Measurements from ENCODE around the gene SLC44A4.

Gene SLC44A4

DNA sequence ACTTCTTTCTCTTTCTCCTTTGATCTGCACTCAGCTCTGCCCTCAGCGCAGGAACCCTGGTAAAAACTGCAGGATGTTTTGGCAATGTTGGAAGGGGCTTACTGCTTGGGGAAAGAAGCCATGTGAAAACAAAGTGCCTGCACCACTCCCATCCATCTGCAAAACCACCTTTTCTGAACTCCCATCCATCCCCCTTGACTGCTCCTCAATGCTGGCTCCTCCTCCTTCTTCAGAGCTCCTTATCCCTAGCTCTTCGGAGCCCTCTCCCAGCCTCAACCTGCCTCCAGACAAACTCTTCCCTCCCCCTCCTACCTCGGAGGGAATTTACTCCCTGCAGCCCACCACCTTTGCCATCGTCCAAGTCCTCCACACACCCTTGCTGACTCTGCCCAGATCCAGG, 27.3 kb upstream of the SLC44A4 start:
- Histone ChIP-seq H3K79me2 (ENCODE audit: control insufficient read depth, insufficient read depth, low read length, poor library complexity) (no peaks in the 10 kb centered on the region), H4K8ac (ENCODE audit: low read depth, low read length) (no peak overlapping the region), H3K18ac (ENCODE audit: low read length) (no peak overlapping the region), H2BK120ac (ENCODE audit: insufficient read depth, low read length, poor library complexity) (no peak overlapping the region), H3K4me2 (ENCODE audit: low read length) (no peak overlapping the region), H3K27ac (ENCODE audit: low read depth, low read length) (no peak overlapping the region), H3K9me3 (ENCODE audit: insufficient read depth, low read depth, low read length) (no peaks in the 10 kb centered on the region), H3K36me3 (ENCODE audit: control insufficient read depth in 1 of 2, insufficient read depth in 2 of 2, low read length in 2 of 2) (no peaks in the 10 kb centered on the region), H3K4me1 (ENCODE audit: control insufficient read depth in 1 of 2, insufficient read depth in 2 of 2, low read length in 2 of 2) (peaks cover 3% of the 10 kb centered on the region in 2 experiments), H3K14ac (ENCODE audit: low read length) (no peak overlapping the region), H3K27me3 (ENCODE audit: insufficient read depth, low read length) (no peaks in the 10 kb centered on the region), H3K79me1 (ENCODE audit: low read length) (peaks cover 8% of the 10 kb centered on the region), H3K4ac (ENCODE audit: low read depth, low read length) (no peak overlapping the region), H2AFZ (ENCODE audit: insufficient read depth, low read length, poor library complexity) (no peak overlapping the region), H2BK5ac (ENCODE audit: low read depth, low read length, poor library complexity) (no peak overlapping the region), H2BK12ac (ENCODE audit: low read length) (no peak overlapping the region), H3K9ac (ENCODE audit: low read length) (no peak overlapping the region), H4K91ac (ENCODE audit: low read depth, low read length) (no peak overlapping the region), H3K4me3 (ENCODE audit: low read depth, low read length) (no peak overlapping the region), H3K23ac (ENCODE audit: low read length) (no peak overlapping the region), H4K12ac (ENCODE audit: low read depth, low read length) (no peak overlapping the region), H2AK5ac (ENCODE audit: low read length) (no peak overlapping the region)
- no CpG with 5 or more reads among the region's 4 CpGs for WGBS (ENCODE audit: extremely low coverage, insufficient coverage, insufficient read length)
- no peak for DNase-seq

DNA sequence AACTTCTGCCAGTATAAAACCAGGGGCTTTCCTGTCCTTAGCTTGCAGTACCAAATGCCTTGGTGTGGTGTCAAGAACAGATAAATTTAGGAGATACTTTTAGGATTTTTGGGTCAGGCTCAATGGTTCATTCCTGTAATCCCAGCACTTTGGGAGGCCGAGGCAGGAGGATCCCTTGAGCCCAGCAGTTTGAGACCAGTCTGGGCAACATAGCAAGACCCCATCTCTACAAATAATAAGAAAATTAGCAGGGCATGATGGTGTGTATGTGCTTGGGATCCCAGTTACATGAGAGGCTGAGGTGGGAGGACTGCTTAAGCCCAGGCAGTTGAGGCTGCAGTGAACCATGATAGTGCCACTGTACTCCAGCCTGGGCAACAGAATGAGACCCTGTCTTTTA, 26.2 kb upstream of the SLC44A4 start:
- H3K4me2 ChIP-seq (ENCODE audit: low read length) = no peak overlapping the region
- H3K9ac ChIP-seq (ENCODE audit: low read length) = no peak overlapping the region
- no peak overlapping the region for H3K27ac ChIP-seq (ENCODE audit: low read depth, low read length)
- H3K14ac ChIP-seq (ENCODE audit: low read length) = no peak overlapping the region
- H3K4ac ChIP-seq (ENCODE audit: low read depth, low read length) = no peak overlapping the region
- H2BK120ac ChIP-seq (ENCODE audit: insufficient read depth, low read length, poor library complexity) = no peak overlapping the region
- no peak overlapping the region for H4K8ac ChIP-seq (ENCODE audit: low read depth, low read length)
- no peak overlapping the region for H4K12ac ChIP-seq (ENCODE audit: low read depth, low read length)
- no peak overlapping the region for H3K4me3 ChIP-seq (ENCODE audit: low read depth, low read length)
- H3K79me2 ChIP-seq (ENCODE audit: control insufficient read depth, insufficient read depth, low read length, poor library complexity) = no peaks in the 10 kb centered on the region
- H2BK5ac ChIP-seq (ENCODE audit: low read depth, low read length, poor library complexity) = no peak overlapping the region
- H3K9me3 ChIP-seq (ENCODE audit: insufficient read depth, low read depth, low read length) = no peaks in the 10 kb centered on the region
- DNase-seq = no peak
- no peak overlapping the region for H3K18ac ChIP-seq (ENCODE audit: low read length)
- H3K27me3 ChIP-seq (ENCODE audit: insufficient read depth, low read length) = no peaks in the 10 kb centered on the region
- H2AFZ ChIP-seq (ENCODE audit: insufficient read depth, low read length, poor library complexity) = no peak overlapping the region
- H3K4me1 ChIP-seq (ENCODE audit: control insufficient read depth in 1 of 2, insufficient read depth in 2 of 2, low read length in 2 of 2) = peaks cover 7 to 8% of the 10 kb centered on the region in 2 experiments
- no peak overlapping the region for H4K91ac ChIP-seq (ENCODE audit: low read depth, low read length)
- no peak overlapping the region for H2AK5ac ChIP-seq (ENCODE audit: low read length)
- H2BK12ac ChIP-seq (ENCODE audit: low read length) = no peak overlapping the region
- no peak overlapping the region for H3K23ac ChIP-seq (ENCODE audit: low read length)
- no CpG with 5 or more reads among the region's 1 CpG for WGBS (ENCODE audit: extremely low coverage, insufficient coverage, insufficient read length)
- peaks cover 10% of the 10 kb centered on the region for H3K79me1 ChIP-seq (ENCODE audit: low read length)
- peaks cover under 1 to 2% of the 10 kb centered on the region in 2 experiments for H3K36me3 ChIP-seq (ENCODE audit: control insufficient read depth in 1 of 2, insufficient read depth in 2 of 2, low read length in 2 of 2)

DNA sequence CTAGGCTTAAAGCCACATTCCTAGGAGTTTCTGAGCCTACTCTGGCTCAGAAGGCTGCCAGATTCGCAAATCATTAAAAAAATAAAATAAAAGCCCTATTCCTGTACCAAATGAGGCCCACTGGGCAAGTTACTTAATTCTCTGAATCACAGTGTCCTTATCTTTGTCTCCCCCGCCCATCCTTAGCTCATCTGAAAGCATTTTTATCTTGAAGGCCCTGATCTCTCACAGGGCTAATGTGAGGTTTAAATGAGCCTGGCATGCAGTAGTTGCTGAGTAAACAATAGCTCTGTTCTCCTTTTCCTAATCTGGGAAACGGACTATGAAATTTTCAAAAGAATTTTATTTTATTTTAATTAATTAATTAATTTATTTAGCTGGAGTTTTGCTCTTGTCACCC, 25.2 kb upstream of the SLC44A4 start:
- Histone ChIP-seq H3K4me3 (ENCODE audit: low read depth, low read length) (no peak overlapping the region), H3K4me1 (ENCODE audit: control insufficient read depth in 1 of 2, insufficient read depth in 2 of 2, low read length in 2 of 2) (peaks cover 7 to 8% of the 10 kb centered on the region in 2 experiments), H3K79me2 (ENCODE audit: control insufficient read depth, insufficient read depth, low read length, poor library complexity) (no peaks in the 10 kb centered on the region), H3K79me1 (ENCODE audit: low read length) (peaks cover 10% of the 10 kb centered on the region), H2BK120ac (ENCODE audit: insufficient read depth, low read length, poor library complexity) (no peak overlapping the region), H4K12ac (ENCODE audit: low read depth, low read length) (no peak overlapping the region), H4K8ac (ENCODE audit: low read depth, low read length) (no peak overlapping the region), H4K91ac (ENCODE audit: low read depth, low read length) (no peak overlapping the region), H3K36me3 (ENCODE audit: control insufficient read depth in 1 of 2, insufficient read depth in 2 of 2, low read length in 2 of 2) (peaks cover 4 to 5% of the 10 kb centered on the region in 2 experiments), H3K4me2 (ENCODE audit: low read length) (no peak overlapping the region), H3K9ac (ENCODE audit: low read length) (no peak overlapping the region), H3K9me3 (ENCODE audit: insufficient read depth, low read depth, low read length) (peaks cover 4% of the 10 kb centered on the region), H3K14ac (ENCODE audit: low read length) (no peak overlapping the region), H3K27me3 (ENCODE audit: insufficient read depth, low read length) (no peaks in the 10 kb centered on the region), H3K4ac (ENCODE audit: low read depth, low read length) (no peak overlapping the region), H2BK5ac (ENCODE audit: low read depth, low read length, poor library complexity) (no peak overlapping the region), H3K27ac (ENCODE audit: low read depth, low read length) (no peak overlapping the region), H2AK5ac (ENCODE audit: low read length) (no peak overlapping the region), H3K23ac (ENCODE audit: low read length) (no peak overlapping the region), H3K18ac (ENCODE audit: low read length) (no peak overlapping the region), H2AFZ (ENCODE audit: insufficient read depth, low read length, poor library complexity) (no peak overlapping the region), H2BK12ac (ENCODE audit: low read length) (no peak overlapping the region)
- WGBS (ENCODE audit: extremely low coverage, insufficient coverage, insufficient read length) = no CpG with 5 or more reads among the region's 3 CpGs
- DNase-seq = no peak

DNA sequence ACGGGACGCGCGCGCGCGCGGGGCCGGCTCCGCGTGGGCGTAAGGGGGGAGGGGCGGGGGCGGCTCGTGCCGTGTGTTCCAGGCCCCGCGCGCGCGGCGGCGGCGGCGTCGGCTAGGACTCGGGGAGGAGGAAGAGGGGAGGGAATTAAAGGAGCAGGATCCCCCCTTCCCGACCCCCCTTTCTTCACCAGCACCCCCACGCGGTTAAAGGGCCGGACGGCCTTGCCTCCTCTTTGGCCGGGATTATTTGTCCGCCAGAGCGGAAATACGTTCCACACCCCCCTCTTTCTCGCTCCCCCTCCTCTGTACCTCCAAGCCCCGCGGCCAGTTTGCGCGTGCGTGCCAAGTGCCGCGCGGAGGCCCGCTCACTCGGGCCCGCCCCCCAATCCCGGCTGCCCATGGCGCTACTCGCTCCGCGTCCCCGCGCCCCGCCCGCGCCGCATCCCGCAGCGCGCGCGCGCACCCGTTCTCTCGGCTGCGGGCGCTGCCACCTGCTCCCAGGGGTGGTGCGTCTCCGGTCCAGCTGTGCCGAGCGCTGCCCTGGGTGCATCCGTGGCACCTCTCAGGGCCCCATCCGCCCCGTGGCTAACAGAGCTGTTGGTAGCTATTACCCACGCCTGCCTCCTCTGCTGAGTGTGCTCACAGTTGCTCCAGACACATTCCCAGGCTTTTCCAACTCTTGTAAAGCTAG, 23.3 kb upstream of the SLC44A4 start, which contains the start of gene ZBTB12:
Gene ZBTB12 (minus strand): TSS at position 134 of the 691 bp plus-strand sequence. CDS start 781 bp downstream, outside the sequence.
- Histone ChIP-seq H2BK12ac (ENCODE audit: low read length) (no peak within 1 kb of the TSS), H3K18ac (ENCODE audit: low read length) (peak within 1 kb of the TSS; percentile 76), H3K79me2 (ENCODE audit: control insufficient read depth, insufficient read depth, low read length, poor library complexity) (peaks cover 7% of the 10 kb centered on the region), H3K79me1 (ENCODE audit: low read length) (peaks cover 18% of the 10 kb centered on the region), H3K9me3 (ENCODE audit: insufficient read depth, low read depth, low read length) (peaks cover 4% of the 10 kb centered on the region), H3K23ac (ENCODE audit: low read length) (no peak within 1 kb of the TSS), H4K12ac (ENCODE audit: low read depth, low read length) (peak within 1 kb of the TSS; percentile 63), H2BK5ac (ENCODE audit: low read depth, low read length, poor library complexity) (no peak within 1 kb of the TSS), H4K8ac (ENCODE audit: low read depth, low read length) (peak within 1 kb of the TSS; percentile 61), H3K27ac (ENCODE audit: low read depth, low read length) (peak within 1 kb of the TSS; percentile 71), H3K9ac (ENCODE audit: low read length) (peak within 1 kb of the TSS; percentile 50), H2AK5ac (ENCODE audit: low read length) (peak within 1 kb of the TSS; percentile 83), H3K27me3 (ENCODE audit: insufficient read depth, low read length) (no peaks in the 10 kb centered on the region), H2BK120ac (ENCODE audit: insufficient read depth, low read length, poor library complexity) (peak within 1 kb of the TSS; percentile 5), H3K4me2 (ENCODE audit: low read length) (peak within 1 kb of the TSS; percentile 78), H3K4ac (ENCODE audit: low read depth, low read length) (peak within 1 kb of the TSS; percentile 65), H4K91ac (ENCODE audit: low read depth, low read length) (peak within 1 kb of the TSS; percentile 77), H3K36me3 (ENCODE audit: control insufficient read depth in 1 of 2, insufficient read depth in 2 of 2, low read length in 2 of 2) (peaks cover 4 to 5% of the 10 kb centered on the region in 2 experiments), H3K4me1 (ENCODE audit: control insufficient read depth in 1 of 2, insufficient read depth in 2 of 2, low read length in 2 of 2) (peaks cover 11 to 12% of the 10 kb centered on the region in 2 experiments), H3K4me3 (ENCODE audit: low read depth, low read length) (peak within 1 kb of the TSS; percentile 76), H2AFZ (ENCODE audit: insufficient read depth, low read length, poor library complexity) (peak within 1 kb of the TSS; percentile 87), H3K14ac (ENCODE audit: low read length) (peak within 1 kb of the TSS; percentile 81)
- DNase-seq = peak; percentile 54 to 67
- no CpG with 5 or more reads among the region's 77 CpGs for WGBS (ENCODE audit: extremely low coverage, insufficient coverage, insufficient read length)

Measured in trophoblast cell (in vitro differentiated cells and primary cell).